IPS DF 6.9 (cell line): ENCODE data around the gene OR5P2.
"Not testable (repeated sequence)": the region's sequence is repeated elsewhere in the genome, so short reads cannot be mapped to it uniquely, and the experiment has no call there.

Source experiments
- DNase-seq: peaks from one replicate; pipeline ENCODE4 v3.0.0-alpha.2; 2013; ENCODE audit warnings: low read depth, low spot score
- H3K27ac ChIP-seq: one replicate; pipeline ENCODE4 v1.5.1; 2013; ENCODE audit warnings: low read length, control low read depth
- H3K27me3 ChIP-seq: 2 replicates; pipeline ENCODE4 v1.6.1; 2013; ENCODE audit warnings: mild to moderate bottlenecking, low read length; ENCODE audit not compliant: control insufficient read depth, insufficient read depth
- H3K36me3 ChIP-seq: 2 replicates; pipeline ENCODE4 v1.6.1; 2013; ENCODE audit warnings: low read length; ENCODE audit not compliant: control insufficient read depth, insufficient read depth
- H3K4me1 ChIP-seq: 2 replicates; pipeline ENCODE4 v1.6.1; 2013; ENCODE audit warnings: low read length; ENCODE audit not compliant: control insufficient read depth, insufficient read depth
- H3K4me3 ChIP-seq: 2 replicates; pipeline ENCODE4 v1.5.1; 2013; ENCODE audit warnings: mild to moderate bottlenecking, low read length
- H3K9me3 ChIP-seq: 2 replicates; pipeline ENCODE4 v1.6.1; 2013; ENCODE audit warnings: low read length, inconsistent platforms; ENCODE audit not compliant: control insufficient read depth, insufficient read depth
- WGBS: extraction: QIAGEN DNeasy Blood & Tissue Kit; methylation state at CpG from one replicate; pipeline ENCODE4 v1.1.7; 2013; ENCODE audit warnings: mixed read lengths, missing lambda C conversion rate; ENCODE audit not compliant: insufficient read length, insufficient coverage; 5-methylcytosine and 5-hydroxymethylcytosine counted together

The OR5P2 gene

DNA sequence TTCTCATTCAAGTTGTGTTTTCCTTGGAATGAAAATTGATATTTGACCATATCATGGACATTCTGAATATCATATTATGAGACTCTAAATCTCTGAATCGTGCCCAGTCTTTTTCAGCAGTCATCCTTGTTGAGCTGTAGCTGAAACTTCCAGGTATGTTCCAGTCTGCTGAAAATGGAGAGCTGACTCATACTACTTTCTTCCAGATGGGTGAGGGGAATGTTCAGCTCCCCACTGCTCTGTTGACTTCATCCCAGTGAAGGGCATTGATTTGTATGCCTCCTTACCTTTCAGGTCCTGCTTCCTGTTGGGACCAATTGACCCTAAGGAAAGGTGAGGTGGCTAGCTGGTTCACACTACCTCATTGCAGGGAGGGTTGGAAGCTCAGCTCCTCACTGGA is 3.5 kb downstream of the OR5P2 start:
- no peak overlapping the region for H3K4me3 ChIP-seq
- no peaks in the 10 kb centered on the region for H3K9me3 ChIP-seq
- WGBS: no CpG with 5 or more reads among the region's 1 CpG
- H3K27ac ChIP-seq: no peak overlapping the region
- DNase-seq: no peak
- no peaks in the 10 kb centered on the region for H3K36me3 ChIP-seq
- H3K27me3 ChIP-seq: no peaks in the 10 kb centered on the region
- no peaks in the 10 kb centered on the region for H3K4me1 ChIP-seq

DNA sequence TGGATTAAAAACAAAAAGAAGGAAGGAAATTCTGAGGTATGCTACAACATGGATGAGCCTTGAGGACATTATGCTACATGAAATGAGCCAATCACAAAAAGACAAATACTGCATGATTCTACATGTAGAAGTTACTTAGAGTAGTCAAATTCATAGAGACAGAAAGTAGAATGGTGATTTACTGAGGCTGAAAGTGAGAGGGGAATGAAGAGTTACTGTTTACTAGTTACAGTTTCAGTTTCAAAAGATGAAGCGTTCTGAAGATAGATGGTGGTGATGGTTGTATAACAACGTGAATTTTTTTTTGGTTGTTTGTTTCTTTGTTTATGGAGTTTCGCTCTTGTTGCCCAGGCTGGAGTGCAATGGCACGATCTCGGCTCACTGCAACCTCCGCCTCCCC is 9.5 kb downstream of the OR5P2 start:
- Histone ChIP-seq H3K36me3 (no peaks in the 10 kb centered on the region), H3K27me3 (no peaks in the 10 kb centered on the region), H3K9me3 (no peaks in the 10 kb centered on the region), H3K27ac (no peak overlapping the region), H3K4me3 (no peak overlapping the region), H3K4me1 (no peaks in the 10 kb centered on the region)
- 100% methylated on average over 2 of the region's 6 CpGs for WGBS
- DNase-seq: no peak

DNA sequence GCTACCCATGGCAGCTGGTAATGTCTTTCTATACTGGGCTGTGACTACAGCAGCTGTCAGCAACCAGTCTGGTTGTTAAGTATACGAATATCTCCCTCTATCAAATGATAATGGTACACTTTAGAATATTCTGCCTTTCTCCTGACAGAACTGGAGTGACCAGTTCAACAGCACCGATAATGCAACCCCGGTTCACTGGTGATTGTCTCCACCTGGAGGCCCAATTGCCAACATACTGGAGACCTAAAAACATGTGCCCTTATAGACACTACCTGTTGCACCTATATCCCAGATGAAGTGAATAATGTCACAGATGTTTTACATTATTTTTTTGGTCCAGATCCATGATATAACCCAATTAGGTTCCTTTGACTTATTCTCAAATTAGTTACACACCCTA is 21.1 kb downstream of the OR5P2 start:
- no peak overlapping the region for H3K27ac ChIP-seq
- no CpG with 5 or more reads among the region's 3 CpGs for WGBS
- no peaks in the 10 kb centered on the region for H3K4me1 ChIP-seq

DNA sequence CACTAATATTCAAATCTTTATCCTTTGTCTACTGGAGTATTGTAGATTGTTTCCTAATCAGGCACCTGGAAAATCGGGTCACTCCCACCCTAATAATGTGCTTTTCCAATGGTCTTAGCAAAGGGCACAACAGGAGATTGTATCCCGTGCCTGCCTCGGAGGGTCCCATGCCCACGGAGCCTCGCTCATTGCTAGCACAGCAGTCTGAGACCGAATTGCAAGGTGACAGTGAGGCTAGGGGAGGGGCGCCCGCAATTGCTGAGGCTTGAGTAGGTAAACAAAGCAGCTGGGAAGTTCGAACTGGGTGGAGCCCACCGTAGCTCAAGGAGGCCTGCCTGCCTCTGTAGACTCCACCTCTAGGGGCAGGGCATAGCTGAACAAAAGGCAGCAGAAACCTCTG is 32.4 kb downstream of the OR5P2 start:
- H3K4me3 ChIP-seq, H3K27me3 ChIP-seq, H3K36me3 ChIP-seq, H3K9me3 ChIP-seq, H3K27ac ChIP-seq, DNase-seq, H3K4me1 ChIP-seq: not testable (repeated sequence)
- no CpG with 5 or more reads among the region's 10 CpGs for WGBS

More for the DNA sequence above, 21.1 kb downstream of the OR5P2 start:
- DNase-seq: no peak
- no peak overlapping the region for H3K4me3 ChIP-seq
- no peaks in the 10 kb centered on the region for H3K27me3 ChIP-seq
- H3K36me3 ChIP-seq: no peaks in the 10 kb centered on the region
- no peaks in the 10 kb centered on the region for H3K9me3 ChIP-seq

DNA sequence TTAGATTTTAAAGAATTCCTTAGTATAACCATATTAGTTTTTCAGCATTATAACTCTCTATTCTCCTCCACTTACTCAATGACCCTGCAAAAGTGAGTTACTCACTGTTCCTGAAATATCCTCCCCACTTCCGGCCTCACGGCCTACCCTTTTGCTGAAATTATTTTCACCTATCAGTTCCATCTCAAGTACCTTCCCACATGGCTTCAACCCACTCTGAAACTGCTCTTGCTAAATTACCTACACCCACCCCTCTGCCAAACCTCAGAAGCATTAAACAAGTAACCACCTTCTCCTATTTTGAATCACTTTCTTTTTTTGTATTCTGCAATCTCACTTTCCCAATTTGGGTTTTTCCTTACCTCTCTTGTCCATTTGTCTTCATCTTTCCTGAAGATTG is 37.7 kb downstream of the OR5P2 start:
- Histone ChIP-seq H3K4me3 (no peak overlapping the region), H3K4me1 (no peaks in the 10 kb centered on the region), H3K36me3 (no peaks in the 10 kb centered on the region), H3K9me3 (no peaks in the 10 kb centered on the region), H3K27ac (no peak overlapping the region), H3K27me3 (no peaks in the 10 kb centered on the region)
- DNase-seq: no peak
- no CpG with 5 or more reads among the region's 2 CpGs for WGBS

DNA sequence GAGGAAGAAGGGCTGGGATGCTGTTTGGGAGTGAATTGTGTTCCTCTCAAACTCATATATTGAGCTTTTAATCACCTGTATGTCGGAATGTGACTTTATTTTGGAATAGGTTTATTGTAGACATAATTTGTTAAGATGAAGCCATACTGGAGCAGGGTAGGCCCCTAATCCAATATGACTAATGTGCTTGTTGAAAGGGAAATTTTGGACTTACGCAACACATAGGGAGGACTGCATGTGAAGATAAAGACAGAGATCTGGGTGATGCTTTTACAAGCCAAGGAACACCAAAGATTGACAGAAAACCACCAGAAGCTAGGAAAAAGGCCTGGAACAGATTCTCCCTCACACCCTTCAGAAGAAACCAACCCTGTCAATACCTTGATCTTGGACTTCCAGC is 47.3 kb downstream of the OR5P2 start:
- Histone ChIP-seq H3K36me3 (no peaks in the 10 kb centered on the region), H3K27me3 (no peaks in the 10 kb centered on the region), H3K4me1 (no peaks in the 10 kb centered on the region), H3K4me3 (no peak overlapping the region), H3K9me3 (no peaks in the 10 kb centered on the region), H3K27ac (no peak overlapping the region)
- DNase-seq: no peak
- no CpG with 5 or more reads among the region's 2 CpGs for WGBS
